ENCODE data around the gene RBM11. TPM values are rescaled to one million over a fixed set of nuclear protein-coding genes. Genes with fewer than 3 reads are reported as not detected.
"Not testable (repeated sequence)": the region's sequence is repeated elsewhere in the genome, so short reads cannot be mapped to it uniquely, and the experiment has no call there.

The RBM11 gene
- total RNA-seq = 1 to 10 TPM in 1 of 2 donors, under 1 TPM in 1; 0.22 to 1.7 TPM

DNA sequence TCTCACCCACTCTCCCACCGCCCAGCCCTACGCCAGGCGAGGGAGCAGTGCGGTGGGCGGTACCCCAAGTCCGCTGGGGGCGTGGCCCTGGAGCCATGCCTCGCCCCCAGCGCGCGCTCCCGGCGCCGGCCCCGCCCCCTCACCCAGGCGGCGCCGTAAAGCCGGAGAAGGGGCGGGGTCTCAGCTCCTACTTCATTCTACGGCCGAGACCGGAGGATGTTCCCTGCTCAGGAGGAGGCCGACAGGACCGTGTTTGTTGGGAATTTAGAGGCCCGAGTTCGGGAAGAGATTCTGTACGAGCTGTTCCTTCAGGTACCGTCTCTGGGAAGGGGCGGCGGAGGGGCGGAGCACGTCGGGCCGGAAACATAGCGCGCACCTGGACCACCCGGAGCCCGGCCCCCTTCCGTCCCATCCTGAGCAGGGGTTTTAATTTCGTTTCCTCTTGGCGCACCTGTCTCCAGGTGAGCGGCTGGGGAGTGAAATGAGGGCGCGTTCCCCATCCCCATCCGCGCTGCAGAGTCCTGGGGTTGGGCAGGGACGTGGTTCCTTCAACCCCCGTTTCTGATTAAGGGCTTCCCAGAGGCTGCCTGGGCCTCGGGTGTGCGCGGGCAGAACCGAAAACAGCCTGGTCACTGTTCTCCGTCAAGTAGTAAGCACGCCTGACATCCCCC lies at the start of gene RBM11:
Gene RBM11 (plus strand): TSS at position 187 of the 671 bp plus-strand sequence. CDS start 30 bp downstream, at position 217.
- H3K4me1 ChIP-seq = peaks cover 0 to 12% of the 10 kb centered on the region in 2 donors
- H3K9me3 ChIP-seq = no peaks in the 10 kb centered on the region
- no peak for TF ChIP-seq CTCF (IDR thresholded peaks at IDR 0.05)
- H3K27ac ChIP-seq = no peak within 1 kb of the TSS
- no peaks in the 10 kb centered on the region for H3K36me3 ChIP-seq
- peak within 1 kb of the TSS; percentile 47 to 54 for H3K4me3 ChIP-seq
- peak; percentile 67 for DNase-seq (ENCODE audit: low spot score)
- H3K27me3 ChIP-seq = no peaks in the 10 kb centered on the region

DNA sequence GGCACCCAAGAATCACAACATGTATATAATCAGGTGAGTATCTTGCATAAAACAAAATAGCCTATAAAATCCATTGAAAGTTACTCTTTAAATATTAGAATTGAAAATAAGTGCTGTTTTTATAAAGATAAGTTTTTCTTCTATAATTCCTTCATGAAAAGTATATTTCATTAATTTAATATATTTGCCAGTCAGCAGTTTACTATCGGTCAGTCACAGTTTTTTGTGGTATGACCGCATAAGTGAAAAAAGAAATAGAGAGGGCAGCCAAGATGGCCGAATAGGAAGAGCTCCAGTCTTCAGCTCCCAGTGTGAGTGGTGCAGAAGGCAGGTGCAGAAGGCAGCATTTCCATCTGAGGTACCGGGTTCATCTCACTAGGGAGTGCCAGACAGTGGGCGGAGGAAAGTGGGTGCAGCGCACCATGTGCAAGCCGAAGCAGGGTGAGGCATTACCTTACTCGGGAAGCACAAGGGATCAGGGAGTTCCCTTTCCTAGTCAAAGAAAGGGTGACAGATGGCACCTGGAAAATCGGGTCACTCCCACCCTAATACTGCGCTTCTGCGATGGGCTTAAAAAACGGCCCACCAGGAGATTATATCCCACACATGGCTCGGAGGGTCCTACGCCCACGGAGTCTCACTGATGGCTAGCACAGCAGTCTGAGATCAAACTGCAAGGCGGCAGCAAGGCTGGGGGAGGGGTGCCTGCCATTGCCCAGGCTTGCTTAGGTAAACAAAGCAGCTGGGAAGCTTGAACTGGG lies 49.3 kb upstream of the RBM11 start:
- H3K4me3 ChIP-seq; H3K27me3 ChIP-seq; H3K27ac ChIP-seq; H3K36me3 ChIP-seq; H3K9me3 ChIP-seq; H3K4me1 ChIP-seq; DNase-seq (ENCODE audit: low spot score): not testable (repeated sequence)

DNA sequence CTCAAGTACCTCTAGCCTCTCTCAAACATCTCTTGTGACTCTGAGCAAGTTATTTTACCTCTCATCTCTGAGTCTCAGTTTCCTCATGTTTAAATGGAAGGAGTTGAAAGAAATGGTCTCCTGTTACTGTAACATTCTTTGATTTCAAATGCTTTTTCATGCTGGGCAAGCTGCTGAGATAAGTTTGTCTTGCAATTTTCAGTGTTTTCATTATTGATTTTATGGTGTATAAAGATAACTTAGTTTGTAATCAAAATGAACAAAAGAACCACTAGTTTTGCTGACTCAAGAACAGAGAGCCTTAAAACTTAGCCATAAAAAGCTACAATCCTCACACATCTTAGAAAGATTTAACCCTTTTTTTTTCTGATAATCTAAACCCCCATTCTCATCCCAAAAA lies 9.7 kb upstream of the RBM11 start:
- TF ChIP-seq CTCF (IDR thresholded peaks at IDR 0.05) = no peak
- Histone ChIP-seq H3K27me3 (no peaks in the 10 kb centered on the region), H3K4me1 (no peaks in the 10 kb centered on the region), H3K36me3 (no peaks in the 10 kb centered on the region), H3K27ac (no peak overlapping the region), H3K9me3 (peaks cover 0 to 2% of the 10 kb centered on the region in 2 donors), H3K4me3 (no peak overlapping the region)
- no peak for DNase-seq (ENCODE audit: low spot score)

GRCh38 chr21:14210738-14211137 lies 5.2 kb upstream of the RBM11 start, which contains the start of gene LIPI:
Gene LIPI, minus strand, starts transcription at chr21:14210955. Its CDS starts 110 bp downstream, at chr21:14210845.
- no peak for TF ChIP-seq CTCF (IDR thresholded peaks at IDR 0.05)
- Histone ChIP-seq H3K4me1 (peaks cover 0 to 4% of the 10 kb centered on the region in 2 donors), H3K4me3 (no peak within 1 kb of the TSS), H3K27me3 (no peaks in the 10 kb centered on the region), H3K36me3 (no peaks in the 10 kb centered on the region), H3K27ac (no peak within 1 kb of the TSS), H3K9me3 (no peaks in the 10 kb centered on the region)
- DNase-seq (ENCODE audit: low spot score) = no peak

DNA sequence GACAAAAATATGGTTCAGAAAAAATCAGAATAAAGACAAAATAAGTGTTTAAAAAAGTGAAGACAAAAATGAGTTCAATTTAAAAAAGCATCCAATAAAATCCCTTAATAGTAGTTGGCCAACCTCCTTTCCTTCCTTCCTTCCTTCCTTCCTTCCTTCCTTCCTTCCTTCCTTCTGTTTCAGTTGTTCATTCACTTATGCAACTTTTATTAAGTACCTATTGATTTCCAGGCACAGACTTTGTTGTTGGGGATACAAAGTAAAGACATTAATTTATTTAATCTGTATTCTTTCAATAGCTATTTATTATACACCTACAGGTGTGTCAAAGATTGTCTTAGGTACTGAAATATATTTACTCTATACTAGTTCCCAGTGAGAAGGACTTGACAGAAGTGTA lies 2.8 kb upstream of the RBM11 start:
- TF ChIP-seq CTCF (IDR thresholded peaks at IDR 0.05) = no peak

GRCh38 chr21:14223365-14223764 lies 7.4 kb downstream of the RBM11 start:
- Histone ChIP-seq H3K4me1 (no peaks in the 10 kb centered on the region), H3K36me3 (no peaks in the 10 kb centered on the region), H3K9me3 (no peaks in the 10 kb centered on the region), H3K27ac (no peak overlapping the region), H3K4me3 (no peak overlapping the region), H3K27me3 (no peaks in the 10 kb centered on the region)
- no peak for DNase-seq (ENCODE audit: low spot score)
- no peak for TF ChIP-seq CTCF (IDR thresholded peaks at IDR 0.05)

More for the DNA sequence above, 2.8 kb upstream of the RBM11 start:
- no peaks in the 10 kb centered on the region for H3K27me3 ChIP-seq
- H3K36me3 ChIP-seq = no peaks in the 10 kb centered on the region
- H3K4me3 ChIP-seq = no peak overlapping the region
- no peak overlapping the region for H3K27ac ChIP-seq
- H3K9me3 ChIP-seq = no peaks in the 10 kb centered on the region
- H3K4me1 ChIP-seq = peaks cover 0 to 12% of the 10 kb centered on the region in 2 donors
- DNase-seq (ENCODE audit: low spot score) = no peak

All from right atrium auricular region (tissue), 2 donors.